OCI-LY7 (cell line): ENCODE data around the gene CDON. TPM values are rescaled to one million over a fixed set of nuclear protein-coding genes. Genes with fewer than 3 reads are reported as not detected.

Experiments used
- BruUV-seq: library from RNA; stranded (reverse); fragments of 400-500 nt; replicated peaks from 2 replicates; lab custom pipeline; 2021; lab: Mats Ljungman, UMichigan
- CTCF ChIA-PET: fragments of 300-600 bp; sonication (Branson Sonifier 250); formaldehyde crosslinking; loops from one replicate; lab custom pipeline; 2022; ENCODE audit warnings: antibody characterized with exemption; ENCODE audit not compliant: unreplicated experiment; lab: Charles Lee
- POLR2A ChIA-PET: fragments of 300-600 bp; sonication (Branson Sonifier 250); formaldehyde crosslinking; loops from one replicate; lab custom pipeline; 2022; ENCODE audit warnings: antibody characterized with exemption; lab: Charles Lee
- DNase-seq: peaks from one replicate; pipeline ENCODE4 v3.0.0-alpha.2; 2015; ENCODE audit warnings: low spot score
- H2AFZ ChIP-seq: fragments of 200-600 bp; sonication (generic), shearing (Covaris generic); 2 replicates; pipeline ENCODE4 v1.6.1; 2014; ENCODE audit warnings: mild to moderate bottlenecking, antibody characterized with exemption, low read length, moderate library complexity
- H3K27ac ChIP-seq: fragments of 200-600 bp; sonication (generic); 2 replicates; pipeline ENCODE4 v1.5.1; 2014; ENCODE audit warnings: mixed run types, low read depth, mild to moderate bottlenecking, moderate library complexity, low read length, inconsistent platforms; ENCODE audit not compliant: poor library complexity, severe bottlenecking
- H3K36me3 ChIP-seq: fragments of 200-600 bp; sonication (generic); 2 replicates; pipeline ENCODE4 v1.6.1; 2014; ENCODE audit warnings: mild to moderate bottlenecking, antibody characterized with exemption, low read length, moderate library complexity, mixed read lengths; ENCODE audit not compliant: insufficient read depth
- H3K4me1 ChIP-seq: fragments of 200-600 bp; sonication (generic); 2 replicates; pipeline ENCODE4 v1.5.1; 2014; ENCODE audit warnings: mild to moderate bottlenecking, low read length; ENCODE audit not compliant: insufficient read depth, poor library complexity, severe bottlenecking
- H3K4me2 ChIP-seq: fragments of 200-600 bp; sonication (generic); 2 replicates; pipeline ENCODE4 v1.6.1; 2014; ENCODE audit warnings: mild to moderate bottlenecking, low read length
- H3K4me3 ChIP-seq: fragments of 200-600 bp; sonication (generic); 2 replicates; pipeline ENCODE4 v1.5.1; 2014; ENCODE audit warnings: mild to moderate bottlenecking, low read depth, low read length; ENCODE audit not compliant: poor library complexity, severe bottlenecking
- H3K79me2 ChIP-seq: fragments of 200-600 bp; sonication (generic); 2 replicates; pipeline ENCODE4 v1.6.1; 2016; ENCODE audit warnings: low read depth, mild to moderate bottlenecking, low read length, moderate library complexity, mixed read lengths; ENCODE audit not compliant: insufficient read depth
- H3K9me2 ChIP-seq: fragments of 200-600 bp; sonication (generic); 2 replicates; pipeline ENCODE4 v1.6.1; 2016; ENCODE audit warnings: mild to moderate bottlenecking, low read length, mixed read lengths; ENCODE audit not compliant: insufficient read depth
- H3K9me3 ChIP-seq: fragments of 200-600 bp; sonication (generic); 2 replicates; pipeline ENCODE4 v1.6.1; 2014; ENCODE audit warnings: mild to moderate bottlenecking, mixed run types, low read length, mixed read lengths
- H4K20me1 ChIP-seq: fragments of 200-600 bp; sonication (generic); 2 replicates; pipeline ENCODE4 v1.6.1; 2014; ENCODE audit warnings: mild to moderate bottlenecking, antibody characterized with exemption, low read length, moderate library complexity, mixed read lengths; ENCODE audit not compliant: insufficient read depth
- CTCF ChIP-seq: fragments of 200-600 bp; sonication (generic); conservative IDR thresholded peaks from 2 replicates; pipeline ENCODE4 v1.5.1; 2014; ENCODE audit warnings: mild to moderate bottlenecking, antibody characterized with exemption, low read length, moderate library complexity, mixed read lengths
- EZH2phosphoT487 ChIP-seq: fragments of 200-600 bp; sonication (generic); IDR thresholded peaks from 2 replicates; pipeline ENCODE4 v1.6.1; 2018; ENCODE audit warnings: low read depth, borderline replicate concordance, mild to moderate bottlenecking, mixed run types, antibody characterized with exemption, low read length, moderate library complexity, mixed read lengths
- intact Hi-C: fragments of 100-400 bp; cut with micrococcal nuclease; formaldehyde crosslinking; loops from one replicate; pipeline ENCODE4 v1.10.0; 2022; ENCODE audit not compliant: unreplicated experiment
- total RNA-seq, 2 experiments: library from RNA; depleted of rRNA in 1 of 2; stranded (reverse); fragments of >200 nt in 1 of 2; shearing (Covaris generic) in 1 of 2; gene quantifications; 2 replicates each; pipeline ENCODE4 v1.2.3, GENCODE V29; 2014 to 2022

CDON gene
- total RNA-seq, 2 experiments from 2014 or later = 1.5 to 2.5 TPM

DNA sequence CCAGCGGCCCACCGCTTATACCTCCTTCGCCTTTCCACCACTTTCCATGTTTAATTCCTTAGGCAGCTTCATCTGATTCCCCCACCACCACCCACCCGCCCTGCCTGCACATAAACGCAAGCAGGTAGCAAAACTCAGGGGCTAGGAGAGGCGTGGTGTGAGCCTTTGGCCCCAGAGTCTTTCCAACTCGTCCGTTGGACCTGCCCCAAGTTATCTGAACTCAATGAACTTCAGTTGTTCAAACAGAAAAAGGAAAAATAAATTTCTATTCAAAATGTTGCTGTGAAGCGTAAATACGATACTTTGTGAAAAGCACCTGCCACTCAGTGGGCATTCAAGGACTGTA, 814 bp upstream of the CDON start:
- Histone ChIP-seq H2AFZ (peak overlapping the region; percentile 52; the same call in 1 of the 2 replicates), H4K20me1 (no peaks in the 10 kb centered on the region), H3K9me3 (no peaks in the 10 kb centered on the region), H3K4me2 (peak overlapping the region; percentile 59), H3K79me2 (no peaks in the 10 kb centered on the region), H3K4me3 (peak overlapping the region; percentile 22), H3K9me2 (no peaks in the 10 kb centered on the region), H3K27ac (no peak overlapping the region), H3K36me3 (no peaks in the 10 kb centered on the region), H3K4me1 (peaks cover 5% of the 10 kb centered on the region)
- POLR2A ChIA-PET = interaction anchor here (1.0 kb wide), 1 partner anchor 12 kb away, joined by 6 read pairs; no protein-coding TSS in a partner anchor
- intact Hi-C loops = loop anchor here (1.0 kb wide), 1 partner anchor 126 kb away; no protein-coding TSS in a partner anchor
- no peak for TF ChIP-seq CTCF
- TF ChIP-seq EZH2phosphoT487 = no peak
- no peak for DNase-seq
- no TSS peak for BruUV-seq
- CTCF ChIA-PET = no interaction called here

GRCh38 chr11:126061707-126062678, 673 bp downstream of the CDON start:
- no peaks in the 10 kb centered on the region for H3K9me3 ChIP-seq
- H3K4me2 ChIP-seq = peak overlapping the region; percentile 93
- peaks cover 5% of the 10 kb centered on the region for H3K4me1 ChIP-seq
- H3K4me3 ChIP-seq = peak overlapping the region; percentile 71
- H3K27ac ChIP-seq = no peak overlapping the region
- ChIA-PET POLR2A (interaction anchor here (0.6 to 1.3 kb wide), 3 partner anchors 15 to 1448 kb away, joined by 3 to 5 read pairs (median 3); no protein-coding TSS in a partner anchor), CTCF (interaction anchor here (0.6 kb wide), 1 partner anchor 74 kb away, joined by 3 read pairs; no protein-coding TSS in a partner anchor)
- H3K79me2 ChIP-seq = no peaks in the 10 kb centered on the region
- no peaks in the 10 kb centered on the region for H3K36me3 ChIP-seq
- H2AFZ ChIP-seq = peak overlapping the region; percentile 75
- no peaks in the 10 kb centered on the region for H4K20me1 ChIP-seq
- TF ChIP-seq EZH2phosphoT487 (no peak), CTCF (no peak)
- peak; percentile 13 for DNase-seq
- no TSS peak for BruUV-seq
- no peaks in the 10 kb centered on the region for H3K9me2 ChIP-seq
- intact Hi-C loops = no loop called here

DNA sequence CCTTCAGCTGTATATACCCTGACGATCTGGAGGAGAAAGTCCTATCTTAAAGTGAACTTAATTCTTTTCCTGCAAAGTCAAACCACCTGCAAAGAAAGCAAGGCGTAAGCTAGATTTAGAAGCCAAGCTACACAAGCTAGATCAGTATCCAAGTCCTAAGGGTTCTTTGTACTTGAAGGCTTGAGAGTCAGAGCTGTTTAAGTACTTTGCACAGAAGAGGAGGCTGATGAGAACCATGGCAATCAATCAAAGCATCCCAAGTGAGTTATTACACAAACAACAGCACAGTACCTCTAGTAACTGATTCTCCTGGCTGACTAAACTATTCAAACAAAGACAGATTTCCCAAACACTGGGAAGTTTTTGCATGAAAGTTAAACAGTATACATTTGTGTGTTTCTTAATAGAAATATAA, 1.9 kb downstream of the CDON start:
- Histone ChIP-seq H3K4me1 (peaks cover 5% of the 10 kb centered on the region), H3K4me2 (no peak overlapping the region)
- CTCF ChIA-PET = no interaction called here

More for the DNA sequence above, 1.9 kb downstream of the CDON start:
- Histone ChIP-seq H3K9me3 (no peaks in the 10 kb centered on the region), H3K27ac (no peak overlapping the region), H4K20me1 (no peaks in the 10 kb centered on the region), H2AFZ (no peak overlapping the region), H3K9me2 (no peaks in the 10 kb centered on the region), H3K4me3 (no peak overlapping the region), H3K36me3 (no peaks in the 10 kb centered on the region), H3K79me2 (no peaks in the 10 kb centered on the region)
- POLR2A ChIA-PET = no interaction called here
- BruUV-seq = no TSS peak
- TF ChIP-seq CTCF (no peak), EZH2phosphoT487 (no peak)
- intact Hi-C loops = no loop called here
- no peak for DNase-seq
